H1 (cell line): ENCODE results near the gene NTRK2. TPM values are rescaled to one million over a fixed set of nuclear protein-coding genes. Genes with fewer than 3 reads are reported as not detected.

Experiments used
- ATF3 ChIP-seq: IDR thresholded peaks from 2 replicates; pipeline ENCODE4 v1.6.1; 2011; ENCODE audit warnings: low read depth, mild to moderate bottlenecking, low read length; ENCODE audit not compliant: insufficient read depth
- BACH1 ChIP-seq: IDR thresholded peaks from 2 replicates; pipeline ENCODE4 v1.6.1; 2012; ENCODE audit warnings: low read length, improper control_type of control experiment
- CEBPB ChIP-seq: IDR thresholded peaks from 2 replicates; pipeline ENCODE4 v1.6.1; 2012; ENCODE audit warnings: low read depth, low read length
- KDM4A ChIP-seq: IDR thresholded peaks from one replicate; pipeline ENCODE4 v1.7.1; 2012; ENCODE audit warnings: low read depth, mild to moderate bottlenecking, moderate library complexity, low read length, inconsistent platforms; ENCODE audit not compliant: severe bottlenecking
- MAFK ChIP-seq: IDR thresholded peaks from 2 replicates; pipeline ENCODE4 v1.6.1; 2012; ENCODE audit warnings: low read depth, mild to moderate bottlenecking, improper control_type of control experiment, low read length
- RBBP5 ChIP-seq: IDR thresholded peaks from 2 replicates; pipeline ENCODE4 v1.7.1; 2012; ENCODE audit warnings: low read depth, mild to moderate bottlenecking, inconsistent platforms, low read length, moderate library complexity, borderline replicate concordance
- SAP30 ChIP-seq: fragments of 300-600 bp; sonication (generic); IDR thresholded peaks from 2 replicates; pipeline ENCODE4 v1.7.1; 2012; ENCODE audit warnings: low read length, moderate library complexity, mild to moderate bottlenecking, inconsistent platforms; ENCODE audit not compliant: insufficient read depth, insufficient replicate concordance
- SRF ChIP-seq: IDR thresholded peaks from 2 replicates; pipeline ENCODE4 v1.6.1; 2011; ENCODE audit warnings: mild to moderate bottlenecking, low read depth, low read length, moderate library complexity
- SUZ12 ChIP-seq: fragments of 200-600 bp; sonication (generic); IDR thresholded peaks from 2 replicates; pipeline ENCODE4 v1.6.1; 2012; ENCODE audit warnings: mild to moderate bottlenecking, inconsistent platforms, low read length, moderate library complexity, mixed read lengths
- polyA plus RNA-seq, 7 experiments: library from polyadenylated mRNA; depleted of rRNA in 3 of 7; stranded (reverse) in 5 of 7; unstranded in 2 of 7; fragments of >200 nt in 5 of 7; fragments of 200-250 nt in 2 of 7; gene quantifications; 1 replicate in 5 of 7; 2 replicates in 1 of 7; 4 replicates in 1 of 7; pipeline versions ENCODE4 v1.2.1 to v1.2.3, GENCODE V29; 2011 to 2013; ENCODE audit warnings: missing spikeins in 2 of 7, mixed read lengths in 2 of 7
- total RNA-seq: library from RNA; stranded (reverse); fragmentation: NEBNext Ultra II Directional; extraction: Animal tissue kit (Norgen Biotek cat#: 25700); gene quantifications from 2 replicates; pipeline ENCODE4 v1.2.1, GENCODE V29; 2021
- TF ChIP-seq, protein P1 (sequence below), 3 experiments: IDR thresholded peaks; 1 replicate in 2 of 3; 2 replicates in 1 of 3; pipeline versions ENCODE4 v1.5.1 to v1.6.1; 2011; ENCODE audit warnings: low read length in 3 of 3, mild to moderate bottlenecking in 3 of 3, inconsistent platforms in 2 of 3, low read depth in 1 of 3, moderate library complexity in 1 of 3; ENCODE audit not compliant: insufficient read depth in 1 of 3; ENCODE audit errors: control extremely low read depth in 1 of 3

Gene NTRK2
- total and polyA plus RNA-seq, 2 of the 8 experiments (the other 6 are each of a cell fraction or from before 2014, with no cell fraction given), result 0.03 to 0.04 TPM

DNA sequence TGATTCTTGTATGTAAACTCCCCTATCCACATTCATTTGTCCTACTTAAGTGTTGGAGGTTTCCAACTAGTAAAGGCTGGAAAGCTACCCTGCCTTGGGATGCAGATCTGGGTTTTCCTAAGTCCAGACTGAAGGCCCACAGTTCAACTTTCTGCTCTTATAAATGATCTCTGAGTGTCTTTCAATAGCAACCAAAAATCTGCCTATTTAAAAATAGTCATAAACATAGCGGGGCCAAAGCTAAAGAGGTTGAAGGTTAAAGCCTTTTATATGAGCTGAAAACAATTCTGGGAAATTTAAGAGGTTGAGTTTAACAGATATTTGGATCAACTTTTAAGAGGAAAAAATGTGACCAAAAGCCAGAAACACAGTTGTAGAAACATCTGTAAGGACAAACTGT lies 87.2 kb downstream of the NTRK2 start (continued):
- TF ChIP-seq, protein P1, sequence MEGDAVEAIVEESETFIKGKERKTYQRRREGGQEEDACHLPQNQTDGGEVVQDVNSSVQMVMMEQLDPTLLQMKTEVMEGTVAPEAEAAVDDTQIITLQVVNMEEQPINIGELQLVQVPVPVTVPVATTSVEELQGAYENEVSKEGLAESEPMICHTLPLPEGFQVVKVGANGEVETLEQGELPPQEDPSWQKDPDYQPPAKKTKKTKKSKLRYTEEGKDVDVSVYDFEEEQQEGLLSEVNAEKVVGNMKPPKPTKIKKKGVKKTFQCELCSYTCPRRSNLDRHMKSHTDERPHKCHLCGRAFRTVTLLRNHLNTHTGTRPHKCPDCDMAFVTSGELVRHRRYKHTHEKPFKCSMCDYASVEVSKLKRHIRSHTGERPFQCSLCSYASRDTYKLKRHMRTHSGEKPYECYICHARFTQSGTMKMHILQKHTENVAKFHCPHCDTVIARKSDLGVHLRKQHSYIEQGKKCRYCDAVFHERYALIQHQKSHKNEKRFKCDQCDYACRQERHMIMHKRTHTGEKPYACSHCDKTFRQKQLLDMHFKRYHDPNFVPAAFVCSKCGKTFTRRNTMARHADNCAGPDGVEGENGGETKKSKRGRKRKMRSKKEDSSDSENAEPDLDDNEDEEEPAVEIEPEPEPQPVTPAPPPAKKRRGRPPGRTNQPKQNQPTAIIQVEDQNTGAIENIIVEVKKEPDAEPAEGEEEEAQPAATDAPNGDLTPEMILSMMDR (IDR thresholded peaks at IDR 0.05; ENCODE audit: control extremely low read depth in 1 of 3, insufficient read depth in 1 of 3, low read depth in 1 of 3, low read length in 3 of 3), result no peak
- TF ChIP-seq SUZ12 (no peak), SAP30 (no peak), SRF (no peak), BACH1 (no peak), CEBPB (no peak), ATF3 (no peak), RBBP5 (no peak), MAFK (no peak), KDM4A (no peak)
- TF ChIP-seq, all 59 proteins: peak for 0
